ENCODE measurements around the gene REST.
"Not testable (repeated sequence)": the region's sequence is repeated elsewhere in the genome, so short reads cannot be mapped to it uniquely, and the experiment has no call there.

The REST gene, protein sequence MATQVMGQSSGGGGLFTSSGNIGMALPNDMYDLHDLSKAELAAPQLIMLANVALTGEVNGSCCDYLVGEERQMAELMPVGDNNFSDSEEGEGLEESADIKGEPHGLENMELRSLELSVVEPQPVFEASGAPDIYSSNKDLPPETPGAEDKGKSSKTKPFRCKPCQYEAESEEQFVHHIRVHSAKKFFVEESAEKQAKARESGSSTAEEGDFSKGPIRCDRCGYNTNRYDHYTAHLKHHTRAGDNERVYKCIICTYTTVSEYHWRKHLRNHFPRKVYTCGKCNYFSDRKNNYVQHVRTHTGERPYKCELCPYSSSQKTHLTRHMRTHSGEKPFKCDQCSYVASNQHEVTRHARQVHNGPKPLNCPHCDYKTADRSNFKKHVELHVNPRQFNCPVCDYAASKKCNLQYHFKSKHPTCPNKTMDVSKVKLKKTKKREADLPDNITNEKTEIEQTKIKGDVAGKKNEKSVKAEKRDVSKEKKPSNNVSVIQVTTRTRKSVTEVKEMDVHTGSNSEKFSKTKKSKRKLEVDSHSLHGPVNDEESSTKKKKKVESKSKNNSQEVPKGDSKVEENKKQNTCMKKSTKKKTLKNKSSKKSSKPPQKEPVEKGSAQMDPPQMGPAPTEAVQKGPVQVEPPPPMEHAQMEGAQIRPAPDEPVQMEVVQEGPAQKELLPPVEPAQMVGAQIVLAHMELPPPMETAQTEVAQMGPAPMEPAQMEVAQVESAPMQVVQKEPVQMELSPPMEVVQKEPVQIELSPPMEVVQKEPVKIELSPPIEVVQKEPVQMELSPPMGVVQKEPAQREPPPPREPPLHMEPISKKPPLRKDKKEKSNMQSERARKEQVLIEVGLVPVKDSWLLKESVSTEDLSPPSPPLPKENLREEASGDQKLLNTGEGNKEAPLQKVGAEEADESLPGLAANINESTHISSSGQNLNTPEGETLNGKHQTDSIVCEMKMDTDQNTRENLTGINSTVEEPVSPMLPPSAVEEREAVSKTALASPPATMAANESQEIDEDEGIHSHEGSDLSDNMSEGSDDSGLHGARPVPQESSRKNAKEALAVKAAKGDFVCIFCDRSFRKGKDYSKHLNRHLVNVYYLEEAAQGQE

DNA sequence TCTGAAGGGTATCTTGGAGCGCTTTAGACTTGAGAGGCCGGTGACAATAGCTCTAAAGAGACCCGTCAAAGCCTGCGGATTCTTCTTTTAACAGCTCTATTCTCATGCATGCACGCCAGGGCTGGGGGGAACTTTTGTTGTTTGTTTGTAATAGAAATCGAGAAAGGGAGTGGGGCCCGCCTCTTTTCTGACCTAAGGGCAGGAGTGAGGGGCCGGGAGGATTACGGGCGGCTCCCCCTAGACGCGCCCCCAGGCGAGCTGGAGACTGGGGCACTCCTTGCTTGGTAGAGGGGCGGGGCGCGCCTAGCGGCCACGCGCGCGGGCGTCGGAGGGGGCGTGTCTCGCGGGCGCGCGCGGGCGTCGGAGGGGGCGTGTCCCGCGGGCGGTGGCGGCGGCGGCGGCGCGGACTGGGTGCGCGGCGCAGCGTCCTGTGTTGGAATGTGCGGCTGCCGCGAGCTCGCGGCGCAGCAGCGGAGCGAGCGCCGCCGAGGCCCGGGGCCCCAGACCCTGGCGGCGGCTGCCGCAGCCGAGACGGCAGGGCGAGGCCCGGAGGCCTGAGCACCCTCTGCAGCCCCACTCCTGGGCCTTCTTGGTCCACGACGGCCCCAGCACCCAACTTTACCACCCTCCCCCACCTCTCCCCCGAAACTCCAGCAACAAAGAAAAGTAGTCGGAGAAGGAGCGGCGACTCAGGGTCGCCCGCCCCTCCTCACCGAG is at the start of gene REST:
Gene REST (plus strand): TSS at position 412 of the 717 bp plus-strand sequence. CDS start 2,739 bp downstream, outside the sequence.
- DNase-seq (ENCODE audit: low read depth in 2 of 2), result peak; percentile 56 to 67

DNA sequence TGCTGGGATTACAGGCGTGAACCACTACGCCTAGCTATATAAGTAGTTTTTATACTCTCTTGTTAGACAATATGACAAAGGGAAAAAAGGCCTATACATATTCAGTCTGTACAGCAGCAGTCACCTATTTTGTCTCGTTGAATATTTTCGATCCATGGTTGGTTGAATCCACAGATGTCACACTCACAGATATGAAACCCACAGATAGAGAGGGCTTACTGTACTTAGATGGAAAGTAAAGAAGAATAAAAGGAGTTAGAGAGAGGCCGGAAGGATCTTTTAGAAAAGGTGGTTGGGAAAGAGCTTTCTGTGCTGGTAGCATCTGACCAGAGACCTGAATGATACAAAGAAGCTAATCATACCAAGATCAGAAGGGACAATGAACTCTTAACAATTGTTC is 47.9 kb upstream of the REST start:
- DNase-seq (ENCODE audit: low read depth in 2 of 2), result no peak

DNA sequence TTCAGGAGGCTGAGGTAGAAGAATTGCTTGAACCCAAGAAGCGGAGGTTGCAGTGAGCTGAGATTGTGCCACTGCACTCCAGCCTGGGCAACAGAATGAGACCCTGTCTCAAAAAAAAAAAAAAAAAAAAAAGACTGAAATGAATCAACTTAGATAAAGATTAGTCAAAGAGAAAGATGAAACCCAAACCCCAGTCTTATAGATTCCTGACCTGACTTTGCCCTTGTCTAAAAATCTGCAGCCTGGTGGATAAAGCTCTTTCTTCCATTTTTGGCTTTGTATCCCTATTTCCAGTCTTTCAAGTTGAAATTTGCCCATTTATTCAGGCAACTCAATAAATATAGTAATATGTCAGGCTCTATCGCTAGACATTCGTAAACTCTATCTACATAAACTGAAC is 46.9 kb upstream of the REST start:
- no peak for DNase-seq (ENCODE audit: low read depth in 2 of 2)

DNA sequence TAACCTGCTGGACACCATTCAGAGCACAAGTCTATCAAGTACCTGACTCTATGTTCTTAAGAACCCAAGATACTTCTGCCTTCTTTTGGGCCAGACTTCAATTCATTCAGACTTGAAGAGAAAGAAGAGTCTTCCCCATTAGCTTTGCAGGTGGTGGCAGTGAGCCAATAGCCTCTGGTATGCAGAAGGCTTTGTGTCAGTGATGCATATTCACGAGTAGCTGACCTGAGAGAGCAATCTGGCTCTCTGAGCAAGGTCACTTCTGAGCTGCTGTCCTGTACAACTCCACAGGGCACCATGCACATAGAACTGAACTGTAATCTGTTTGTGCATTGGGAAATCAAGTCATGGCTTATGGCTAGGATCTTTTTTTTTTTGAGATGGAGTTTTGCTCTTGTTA is 46.3 kb upstream of the REST start:
- no peak for DNase-seq (ENCODE audit: low read depth in 2 of 2)

DNA sequence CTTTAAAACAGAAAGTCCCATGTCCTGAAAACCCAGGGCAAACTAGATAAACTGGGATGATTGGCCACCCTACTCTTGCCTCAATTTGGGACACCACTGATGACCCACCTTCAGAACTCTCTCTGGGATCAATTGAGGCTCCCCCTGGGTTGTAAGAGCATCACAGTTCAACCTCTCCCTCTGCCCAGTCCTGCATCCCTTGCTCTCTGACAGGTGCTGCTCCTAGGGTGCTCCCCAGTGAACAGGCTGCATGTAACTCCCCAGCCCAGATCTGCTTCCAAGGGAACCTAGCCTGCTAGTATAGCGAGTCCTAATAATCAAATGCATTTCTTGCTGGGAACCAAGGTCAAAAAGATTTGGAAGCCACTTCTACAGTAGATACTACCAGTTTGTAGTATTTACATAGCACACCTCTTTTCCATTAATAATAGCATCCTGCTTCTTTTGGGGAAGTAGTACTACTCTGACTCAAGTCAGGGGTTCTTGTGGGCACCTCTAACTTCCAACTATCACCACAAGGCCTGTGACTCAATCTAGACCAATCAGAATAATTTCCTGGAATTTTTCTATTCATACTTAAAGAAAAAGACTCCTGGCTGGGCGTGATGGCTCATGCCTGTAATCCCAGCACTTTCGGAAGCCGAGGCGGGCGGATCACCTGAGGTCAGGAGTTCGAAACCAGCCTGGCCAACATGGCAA is 44.1 kb upstream of the REST start:
- DNase-seq (ENCODE audit: low read depth in 2 of 2), result no peak

DNA sequence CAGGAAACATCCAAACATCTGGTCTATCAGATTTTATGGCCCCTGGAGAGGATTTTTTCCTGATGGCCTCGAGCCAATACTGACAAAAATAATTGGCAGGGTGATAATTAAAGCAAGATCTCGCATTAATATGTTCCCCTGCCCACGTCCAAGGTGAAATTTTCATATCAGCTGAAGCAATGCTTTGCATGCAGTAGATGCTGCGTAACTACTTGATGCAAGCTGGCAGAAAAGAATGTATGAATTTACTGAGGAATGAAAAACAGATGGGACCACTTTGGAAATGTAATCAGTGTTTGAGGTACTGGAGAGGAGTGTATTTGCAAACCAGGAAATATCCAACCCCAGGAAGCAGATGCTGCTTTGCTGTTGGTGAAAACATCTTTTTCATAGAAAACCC is 36.8 kb upstream of the REST start:
- no peak for DNase-seq (ENCODE audit: low read depth in 2 of 2)

DNA sequence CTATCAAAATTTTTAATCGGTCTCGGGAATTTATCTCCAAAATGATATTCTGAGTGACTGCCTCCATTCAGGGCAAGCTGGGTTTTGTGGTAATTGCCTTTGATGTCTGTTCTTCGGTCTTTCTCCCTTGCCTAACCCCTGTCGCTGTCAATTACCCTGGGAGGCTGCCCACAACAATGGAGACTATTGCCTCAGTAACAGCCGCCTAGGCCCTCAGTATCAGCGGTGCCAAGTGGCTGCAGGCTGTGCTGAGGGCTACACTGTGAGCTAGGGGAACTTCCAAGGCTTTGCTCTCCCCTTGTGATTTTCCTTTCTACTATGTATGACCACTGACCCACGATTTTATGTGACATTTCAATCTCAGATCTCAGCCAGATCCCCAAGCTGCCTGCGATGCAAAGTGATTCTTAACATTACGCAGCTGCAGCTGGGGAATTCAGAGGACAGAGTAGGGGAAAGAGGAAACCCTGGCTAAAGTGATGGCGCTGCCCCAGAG is 36.3 kb upstream of the REST start:
- DNase-seq (ENCODE audit: low read depth in 2 of 2), result no peak

DNA sequence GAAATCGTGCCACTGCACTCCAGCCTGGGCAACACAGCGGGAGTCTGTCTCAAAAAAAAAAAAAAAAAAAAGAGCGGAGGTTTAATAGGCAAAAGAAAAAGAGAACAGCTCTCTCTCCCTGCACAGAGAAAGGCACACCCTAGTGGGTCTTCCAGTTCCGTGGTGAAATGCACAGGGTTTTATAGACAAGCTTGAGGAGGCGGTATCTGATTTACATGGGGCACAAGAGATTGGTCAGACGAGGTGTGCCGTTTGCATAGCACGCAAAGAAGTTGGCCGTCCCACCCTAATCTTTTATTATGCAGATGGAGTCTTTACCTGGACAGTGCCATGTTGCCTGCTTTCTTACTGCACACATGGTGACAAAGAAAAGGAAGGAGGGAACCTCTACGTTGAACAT is 33.5 kb upstream of the REST start:
- no peak for DNase-seq (ENCODE audit: low read depth in 2 of 2)

DNA sequence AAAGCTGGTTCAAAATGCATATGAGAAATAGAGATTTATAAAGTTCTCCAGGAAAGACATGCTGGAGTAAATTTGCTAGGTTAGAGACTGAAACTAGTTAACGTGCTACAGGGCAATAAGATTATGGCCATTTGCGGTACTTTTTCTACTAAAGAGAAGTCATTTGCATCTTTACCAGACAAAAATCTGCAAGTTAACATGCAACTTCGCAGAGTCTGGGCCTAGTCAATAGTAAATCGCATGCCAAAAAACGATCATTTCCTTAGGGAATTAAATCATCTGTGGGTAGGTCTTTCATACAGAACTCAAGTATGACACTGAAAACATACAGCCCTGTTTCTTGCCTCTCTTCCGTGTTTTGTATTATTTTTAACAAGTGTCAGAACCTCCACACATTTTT is 32.8 kb upstream of the REST start:
- no peak for DNase-seq (ENCODE audit: low read depth in 2 of 2)

DNA sequence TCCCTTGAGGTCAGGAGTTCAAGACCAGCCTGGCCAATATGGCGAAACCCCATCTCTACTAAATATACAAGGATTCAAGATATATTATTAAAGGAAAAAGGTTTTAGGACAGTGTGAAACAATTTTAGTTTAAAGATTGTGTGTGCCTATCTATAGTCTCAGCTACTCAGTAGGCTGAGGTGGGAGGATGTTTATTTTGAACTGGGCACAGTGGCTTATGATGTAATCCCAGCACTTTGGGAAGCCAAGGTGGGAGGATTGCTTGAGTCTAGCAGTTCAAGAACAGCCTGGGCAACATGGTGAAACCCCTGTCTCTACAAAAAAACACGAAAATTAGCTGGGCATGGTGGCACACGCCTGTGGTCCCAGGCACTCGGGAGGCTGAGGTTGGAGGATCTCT is 31.4 kb upstream of the REST start:
- no peak for DNase-seq (ENCODE audit: low read depth in 2 of 2)

DNA sequence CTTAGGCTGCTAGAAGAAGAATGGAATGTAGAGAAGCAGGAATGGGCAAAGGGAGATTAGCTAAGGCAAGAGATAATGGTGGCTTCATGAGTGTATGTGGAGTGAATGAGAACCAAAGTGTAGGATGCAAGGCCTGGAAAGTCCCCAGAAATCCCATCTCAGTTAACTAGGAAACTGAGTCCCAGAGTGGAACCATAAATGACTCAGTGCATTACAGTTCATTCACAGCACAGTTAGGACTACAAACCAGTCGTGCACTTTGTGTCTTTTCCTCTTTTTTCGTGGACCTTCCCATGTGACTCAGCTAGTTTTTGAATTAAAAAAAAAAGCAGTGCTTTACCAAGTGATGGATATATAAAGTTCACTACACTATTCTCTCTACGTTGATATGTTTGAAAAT is 27.7 kb upstream of the REST start:
- no peak for DNase-seq (ENCODE audit: low read depth in 2 of 2)

DNA sequence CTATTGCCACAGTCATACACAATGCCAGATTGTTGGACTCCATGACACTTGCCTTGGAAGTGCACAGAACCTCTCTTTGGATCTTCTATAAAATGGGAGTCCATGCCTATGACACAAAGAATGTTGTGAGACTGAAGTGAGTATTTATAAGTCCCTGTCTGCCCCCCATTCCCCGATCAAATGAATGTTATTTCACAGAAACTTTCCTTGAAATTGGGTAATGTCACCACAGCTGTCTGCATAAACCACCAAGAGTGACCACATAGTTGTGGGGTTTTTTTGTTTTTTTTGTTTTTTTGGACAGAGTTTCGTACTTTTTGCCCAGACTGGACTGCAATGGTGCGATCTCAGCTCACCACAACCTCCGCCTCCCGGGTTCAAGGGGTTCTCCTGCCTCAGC is 27.1 kb upstream of the REST start:
- no peak for DNase-seq (ENCODE audit: low read depth in 2 of 2)

DNA sequence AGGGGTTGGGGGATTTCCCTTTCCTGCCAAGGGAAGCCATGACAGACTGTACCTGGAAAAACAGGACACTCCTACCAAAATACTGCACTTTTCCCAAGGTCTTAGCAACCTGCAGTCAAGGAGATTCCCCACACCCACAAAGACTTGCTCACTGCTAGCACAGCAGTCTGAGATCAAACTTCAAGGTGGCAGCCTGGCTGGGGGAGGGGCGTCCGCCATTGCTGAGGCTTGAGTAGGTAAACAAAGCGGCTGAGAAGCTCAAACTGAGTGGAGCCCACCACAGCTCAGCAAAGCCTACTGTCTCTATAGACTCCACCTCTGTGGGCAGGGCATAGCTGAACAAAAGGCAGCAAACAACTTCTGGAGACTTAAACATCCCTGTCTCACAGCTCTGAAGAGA is 23.2 kb upstream of the REST start:
- not testable (repeated sequence) for DNase-seq (ENCODE audit: low read depth in 2 of 2)

DNA sequence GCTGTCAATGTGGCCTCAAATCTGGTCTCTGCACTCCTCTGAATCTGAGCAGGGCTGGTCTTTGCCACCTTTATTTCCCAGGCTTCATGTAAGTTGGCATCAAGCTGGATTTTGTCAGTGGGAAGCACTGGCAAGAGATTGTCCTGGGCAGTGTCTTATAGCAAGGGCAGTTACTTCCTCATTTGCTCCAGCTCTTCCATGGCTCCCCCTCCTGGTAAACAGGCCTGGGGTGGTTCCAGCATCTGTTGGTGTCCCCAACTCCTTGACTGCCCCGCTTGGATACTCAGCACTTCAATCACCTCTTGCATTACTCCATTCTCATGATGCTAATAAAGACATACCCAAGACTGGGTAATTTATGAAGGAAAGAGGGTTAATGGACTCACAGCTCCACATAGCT is 15.0 kb upstream of the REST start:
- no peak for DNase-seq (ENCODE audit: low read depth in 2 of 2)

DNA sequence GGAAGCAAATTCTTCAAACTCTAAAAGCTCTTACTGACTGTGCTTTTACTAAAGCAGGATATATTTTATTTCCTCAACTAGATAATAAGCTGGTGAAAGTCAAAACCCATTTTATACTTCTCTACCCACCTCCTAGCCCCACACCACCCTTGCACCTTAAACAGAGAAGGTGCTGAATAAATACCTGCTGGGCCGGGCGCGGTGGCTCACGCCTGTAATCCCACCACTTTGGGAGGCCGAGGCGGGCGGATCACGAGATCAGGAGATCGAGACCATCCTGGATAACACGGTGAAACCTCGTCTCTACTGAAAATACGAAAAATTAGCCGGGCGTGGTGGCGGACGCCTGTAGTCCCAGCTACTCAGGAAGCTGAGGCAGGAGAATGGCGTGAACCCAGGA is 9.9 kb upstream of the REST start:
- not testable (repeated sequence) for DNase-seq (ENCODE audit: low read depth in 2 of 2)

DNA sequence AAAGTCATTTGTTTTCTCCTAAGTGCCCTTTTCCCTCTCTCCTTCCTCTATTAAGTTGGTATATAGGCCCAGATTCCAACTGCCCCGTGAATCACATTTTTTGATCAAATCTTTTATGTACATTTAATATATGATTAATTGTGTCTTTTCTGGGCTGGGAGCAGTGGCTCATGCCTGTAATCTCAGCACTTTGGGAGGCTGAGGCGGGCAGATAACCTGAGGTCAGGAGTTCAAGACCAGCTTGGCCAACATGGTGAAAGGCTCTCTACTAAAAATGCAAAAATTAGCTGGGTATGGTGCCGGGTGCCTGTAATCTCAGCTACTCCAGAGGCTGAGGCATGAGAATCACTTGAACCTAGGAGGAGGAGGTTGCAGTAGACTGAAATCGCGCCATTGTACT is 7.5 kb upstream of the REST start:
- not testable (repeated sequence) for DNase-seq (ENCODE audit: low read depth in 2 of 2)

DNA sequence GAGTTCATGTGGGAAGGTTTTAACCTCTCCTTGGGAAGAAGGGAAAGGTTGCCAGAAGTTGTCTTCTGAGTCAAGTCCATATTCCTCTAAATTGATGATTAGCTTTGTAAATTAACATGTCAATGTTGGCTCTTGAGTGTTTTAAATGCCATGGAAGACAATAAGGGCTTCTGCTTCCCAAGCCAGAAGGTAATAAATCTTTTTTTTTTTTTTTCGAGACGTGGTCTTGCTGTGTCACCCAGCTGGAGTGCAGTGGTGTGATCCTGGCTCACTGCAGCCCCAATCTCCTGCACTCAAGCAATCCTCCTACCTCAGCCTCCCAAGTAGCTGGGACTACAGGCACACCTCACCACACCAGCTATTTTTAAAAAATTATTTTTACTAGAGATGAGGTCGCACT is 5.0 kb upstream of the REST start:
- no peak for DNase-seq (ENCODE audit: low read depth in 2 of 2)

DNA sequence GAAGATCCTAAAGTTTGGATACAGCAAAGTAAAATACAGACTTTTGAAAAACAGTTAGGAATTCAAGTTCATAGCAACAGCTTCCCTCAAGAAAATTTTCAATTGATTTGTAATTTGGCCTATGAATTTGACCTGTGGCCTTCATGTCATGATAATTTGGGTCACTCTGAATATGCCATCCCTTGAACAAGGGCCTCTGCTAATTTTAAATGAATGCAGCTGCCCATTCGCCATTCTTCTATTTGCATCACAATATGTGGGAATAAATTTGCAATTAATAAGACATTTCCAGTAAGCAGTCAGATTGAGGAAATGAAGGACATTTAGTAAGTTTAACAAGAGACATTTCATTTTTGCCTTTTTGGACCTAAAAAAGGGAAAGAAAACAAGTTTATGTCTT is 1.9 kb upstream of the REST start:
- no peak for DNase-seq (ENCODE audit: low read depth in 2 of 2)

DNA sequence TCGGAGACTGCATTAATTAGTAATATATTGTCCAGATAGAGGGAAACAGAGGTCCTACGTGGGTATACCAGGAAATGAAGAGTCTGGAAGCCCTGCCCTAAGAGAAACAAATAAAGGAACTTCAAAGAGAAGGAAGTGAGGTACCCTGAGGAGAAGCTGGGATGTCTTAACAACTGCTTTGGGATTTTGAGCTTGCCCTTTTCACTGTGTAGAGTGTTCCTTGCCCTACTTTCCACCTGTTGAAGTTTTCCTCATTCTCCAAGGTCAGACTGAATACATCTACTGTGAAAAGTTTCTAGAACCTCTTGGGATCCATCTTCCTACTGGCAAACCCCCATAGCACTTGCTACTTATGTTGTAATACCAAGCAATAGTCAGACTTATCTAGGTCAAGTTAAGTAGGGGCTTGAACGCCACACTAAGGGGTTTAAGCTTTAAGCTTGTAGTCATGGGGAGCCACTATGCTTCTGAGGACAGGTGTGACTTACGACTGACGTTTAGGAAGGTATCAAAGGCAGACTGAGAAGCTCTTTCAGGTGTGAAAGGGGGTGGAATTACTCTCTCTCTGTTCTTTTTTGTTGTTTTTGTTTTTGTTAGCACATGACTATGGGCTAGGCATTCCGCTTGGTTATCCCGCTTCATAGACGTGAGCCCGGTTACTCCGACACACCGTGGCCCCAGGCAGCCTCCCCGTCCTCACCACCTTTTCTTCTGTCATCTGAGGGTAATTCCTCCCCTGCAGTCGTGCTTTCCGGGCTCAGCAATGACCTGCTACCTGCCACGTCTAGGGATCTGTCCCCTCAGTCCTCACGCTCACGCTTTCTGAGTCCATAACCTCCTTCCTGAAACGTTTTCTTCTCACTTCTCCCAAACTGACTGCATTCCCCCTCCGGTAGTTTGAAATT is 959 bp upstream of the REST start:
- DNase-seq (ENCODE audit: low read depth in 2 of 2), result no peak
